ENCODE measurements around the gene SLCO3A1.

The SLCO3A1 gene

DNA sequence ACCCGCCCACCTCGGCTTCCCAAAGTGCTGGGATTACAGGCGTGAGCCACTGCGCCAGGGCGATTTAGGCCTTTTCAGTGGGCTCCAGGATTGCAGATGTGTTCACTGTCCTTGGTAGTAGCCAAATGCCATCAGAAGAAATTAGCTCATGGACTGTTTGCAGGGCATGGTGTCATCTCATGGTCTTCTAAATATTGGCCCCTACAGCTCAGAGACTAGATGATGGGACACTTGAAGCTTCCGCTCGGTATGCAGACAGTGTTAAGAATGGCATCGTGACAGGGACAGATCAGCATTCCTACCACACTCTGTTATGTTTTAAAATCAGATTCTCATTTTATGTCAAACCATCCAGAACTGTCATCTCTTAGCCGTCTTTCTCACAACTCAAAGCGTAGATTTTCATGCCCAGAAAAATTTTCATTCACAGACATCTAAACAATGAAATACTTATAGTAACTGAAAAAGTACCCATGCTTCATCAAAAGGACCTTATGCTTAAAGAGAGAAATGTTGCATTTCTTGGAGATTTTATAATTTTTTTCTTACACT lies 24.9 kb downstream of the SLCO3A1 start:
- DNase-seq (ENCODE audit: low read depth) = no peak
- H3K4me3 ChIP-seq (ENCODE audit: low read depth, low read length) = no peak overlapping the region

DNA sequence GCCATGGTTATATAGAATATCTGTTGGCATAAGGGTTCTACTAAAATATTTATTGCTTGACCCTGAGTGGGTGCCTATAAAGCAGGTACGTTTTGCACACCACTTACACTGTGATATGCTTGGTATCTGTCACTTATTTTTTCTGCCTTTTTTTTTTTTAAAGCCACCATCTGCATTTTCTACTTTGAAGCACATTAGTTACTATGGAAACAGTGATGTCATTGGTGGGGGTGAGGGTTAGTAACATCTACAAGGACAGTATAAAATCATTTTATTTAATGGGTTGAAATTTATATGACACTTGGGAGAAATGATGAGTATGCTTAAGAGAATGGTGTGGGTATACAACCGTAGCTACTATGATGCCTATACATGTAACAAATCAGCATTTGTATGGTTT lies 25.6 kb downstream of the SLCO3A1 start:
- no peak for DNase-seq (ENCODE audit: low read depth)
- H3K4me3 ChIP-seq (ENCODE audit: low read depth, low read length) = no peak overlapping the region

DNA sequence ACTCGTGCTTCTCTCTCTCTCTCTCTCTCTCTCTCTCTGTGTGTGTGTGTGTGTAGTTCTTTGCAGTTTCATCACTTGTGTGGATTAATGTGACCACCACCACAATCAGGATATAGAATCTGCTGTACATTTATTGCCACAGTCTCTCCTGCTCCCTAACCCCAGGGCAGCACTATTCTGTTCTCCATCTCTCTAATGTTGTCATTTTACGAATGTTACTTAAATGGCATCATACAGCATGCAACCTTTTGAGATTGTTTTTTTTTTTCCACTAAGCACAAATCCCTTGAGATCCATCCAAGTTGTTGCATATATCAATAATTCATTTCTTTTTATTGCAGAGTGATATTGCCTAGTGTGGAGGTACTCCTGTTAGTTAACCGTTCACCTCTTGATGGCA lies 26.9 kb downstream of the SLCO3A1 start:
- H3K4me3 ChIP-seq (ENCODE audit: low read depth, low read length) = no peak overlapping the region
- DNase-seq (ENCODE audit: low read depth) = no peak

GRCh38 chr15:91881569-91882297 lies 28.2 kb downstream of the SLCO3A1 start:
- H3K4me3 ChIP-seq (ENCODE audit: low read depth, low read length) = no peak overlapping the region

DNA sequence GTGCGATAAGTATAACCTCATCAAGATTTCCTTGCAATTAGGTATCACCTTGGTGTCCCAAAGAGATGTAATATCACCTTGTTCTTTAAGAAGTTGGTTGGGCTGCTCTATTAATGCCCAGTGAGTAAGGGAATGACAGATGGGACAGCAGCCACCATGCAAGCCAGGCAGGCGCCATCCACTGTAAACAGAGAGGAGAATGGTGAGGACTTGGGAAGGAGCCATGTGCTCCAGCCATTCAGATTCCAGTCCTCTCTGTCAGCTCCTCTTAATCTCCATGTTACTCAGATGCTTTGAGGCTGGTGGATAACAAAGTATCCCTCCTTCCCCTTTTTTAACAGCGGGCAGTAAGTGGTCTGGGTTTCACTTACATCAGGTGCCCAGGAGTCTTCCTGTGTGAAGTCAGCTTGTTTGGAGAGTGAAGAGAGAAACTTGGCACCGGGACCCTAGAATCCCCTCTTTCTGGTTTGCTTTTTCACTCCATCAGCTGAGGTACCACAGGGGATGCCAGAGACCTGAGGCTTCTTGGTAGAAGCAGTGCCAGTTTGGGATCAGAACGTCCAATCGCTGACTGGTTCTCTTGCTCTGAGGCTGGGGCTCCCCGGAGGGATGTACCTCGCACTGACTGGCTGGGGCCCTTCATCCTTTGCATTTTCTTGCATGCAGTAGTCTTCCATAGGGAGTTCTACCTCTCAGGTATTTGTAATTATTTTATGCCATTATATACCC lies 29.5 kb downstream of the SLCO3A1 start:
- no peak for DNase-seq (ENCODE audit: low read depth)
- H3K4me3 ChIP-seq (ENCODE audit: low read depth, low read length) = no peak overlapping the region

More at GRCh38 chr15:91881569-91882297, 28.2 kb downstream of the SLCO3A1 start:
- no peak for DNase-seq (ENCODE audit: low read depth)

DNA sequence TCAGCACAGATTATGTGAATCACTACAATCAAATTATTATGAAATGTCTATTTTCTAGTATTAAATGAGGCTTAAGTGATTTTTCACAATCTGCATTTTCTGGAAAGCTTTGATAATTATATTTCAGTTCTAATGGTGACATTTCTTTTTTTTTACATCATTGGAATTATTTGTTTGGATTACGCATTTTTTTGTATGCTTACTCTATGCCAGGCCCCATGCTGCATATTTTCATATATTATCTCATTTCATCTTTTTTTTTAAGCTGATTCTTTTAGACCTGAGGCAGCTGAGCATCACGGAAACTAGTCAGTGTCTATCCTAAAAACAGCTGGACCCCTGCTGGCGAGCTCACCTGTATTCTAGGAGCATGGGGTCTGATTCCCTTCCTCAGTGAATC lies 31.1 kb downstream of the SLCO3A1 start:
- DNase-seq (ENCODE audit: low read depth) = no peak
- no peak overlapping the region for H3K4me3 ChIP-seq (ENCODE audit: low read depth, low read length)

DNA sequence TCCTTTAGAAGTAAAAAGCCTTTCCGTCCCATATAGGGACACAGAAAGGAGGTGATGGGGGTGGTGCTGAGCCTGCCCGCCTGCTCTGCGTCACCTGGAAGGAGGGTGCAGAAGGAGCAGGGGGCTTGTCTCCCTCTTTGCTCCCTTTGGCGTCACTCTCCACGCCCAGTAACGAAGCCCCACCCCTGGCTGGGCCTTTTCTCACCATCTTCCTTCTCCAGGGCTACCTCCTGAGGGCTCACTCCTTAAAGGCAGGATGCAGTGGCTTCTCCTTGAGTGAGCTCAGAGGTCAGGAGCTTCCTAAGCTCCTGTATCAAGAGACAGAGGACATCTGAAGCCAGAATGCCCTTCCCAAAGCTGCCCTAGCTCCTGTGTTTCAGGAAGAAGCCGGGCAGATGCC lies 31.5 kb downstream of the SLCO3A1 start:
- no peak overlapping the region for H3K4me3 ChIP-seq (ENCODE audit: low read depth, low read length)
- DNase-seq (ENCODE audit: low read depth) = no peak

- DNase-seq (ENCODE audit: low read depth) = no peak
- no peak overlapping the region for H3K4me3 ChIP-seq (ENCODE audit: low read depth, low read length)
Observed at GRCh38 chr15:91885714-91886270, 32.3 kb downstream of the SLCO3A1 start.

DNA sequence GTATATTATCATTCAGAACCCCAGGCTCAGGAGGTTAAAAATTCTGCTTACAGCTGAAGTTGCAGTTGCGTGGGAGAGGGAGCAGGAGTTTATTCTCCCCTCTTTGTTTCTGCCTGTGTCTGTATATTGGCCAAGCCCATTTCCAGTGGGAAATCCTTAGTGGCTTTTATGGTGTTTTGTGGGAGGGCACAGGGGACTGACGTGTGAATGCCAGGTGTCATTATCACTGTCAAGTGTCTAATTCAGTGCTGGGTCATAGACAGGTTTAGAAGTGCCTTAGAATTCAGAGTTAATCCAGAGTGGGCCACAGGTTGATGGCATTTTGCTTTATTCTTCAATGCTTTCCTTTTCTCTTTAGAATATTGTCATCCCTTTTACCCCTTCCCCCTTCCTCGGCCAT lies 33.4 kb downstream of the SLCO3A1 start:
- no peak for DNase-seq (ENCODE audit: low read depth)
- no peak overlapping the region for H3K4me3 ChIP-seq (ENCODE audit: low read depth, low read length)

- H3K4me3 ChIP-seq (ENCODE audit: low read depth, low read length) = no peak overlapping the region
- no peak for DNase-seq (ENCODE audit: low read depth)
Observed at GRCh38 chr15:91887321-91887720, 33.8 kb downstream of the SLCO3A1 start.

DNA sequence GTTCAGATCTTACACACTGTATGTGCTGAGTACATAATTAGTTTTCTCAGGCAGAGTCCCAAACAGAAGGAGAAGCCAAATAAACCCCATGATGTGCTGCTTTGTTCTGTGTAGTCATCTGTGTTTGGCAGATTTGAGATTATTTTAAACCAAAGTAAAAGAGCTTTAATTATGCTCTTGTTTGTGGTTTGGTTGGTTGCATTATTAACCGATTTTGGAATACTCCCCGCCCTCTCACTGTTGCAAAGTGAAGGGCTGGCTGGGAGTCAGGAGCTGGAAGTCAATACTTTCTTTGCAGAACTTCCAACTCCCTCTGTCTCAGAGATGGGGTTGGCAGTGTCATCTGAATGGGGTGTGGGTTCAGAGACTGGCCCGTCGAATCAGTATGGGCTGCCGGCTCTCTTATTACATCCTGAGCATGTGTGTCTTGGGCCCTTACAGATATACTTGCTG lies 34.4 kb downstream of the SLCO3A1 start:
- DNase-seq (ENCODE audit: low read depth) = no peak

DNA sequence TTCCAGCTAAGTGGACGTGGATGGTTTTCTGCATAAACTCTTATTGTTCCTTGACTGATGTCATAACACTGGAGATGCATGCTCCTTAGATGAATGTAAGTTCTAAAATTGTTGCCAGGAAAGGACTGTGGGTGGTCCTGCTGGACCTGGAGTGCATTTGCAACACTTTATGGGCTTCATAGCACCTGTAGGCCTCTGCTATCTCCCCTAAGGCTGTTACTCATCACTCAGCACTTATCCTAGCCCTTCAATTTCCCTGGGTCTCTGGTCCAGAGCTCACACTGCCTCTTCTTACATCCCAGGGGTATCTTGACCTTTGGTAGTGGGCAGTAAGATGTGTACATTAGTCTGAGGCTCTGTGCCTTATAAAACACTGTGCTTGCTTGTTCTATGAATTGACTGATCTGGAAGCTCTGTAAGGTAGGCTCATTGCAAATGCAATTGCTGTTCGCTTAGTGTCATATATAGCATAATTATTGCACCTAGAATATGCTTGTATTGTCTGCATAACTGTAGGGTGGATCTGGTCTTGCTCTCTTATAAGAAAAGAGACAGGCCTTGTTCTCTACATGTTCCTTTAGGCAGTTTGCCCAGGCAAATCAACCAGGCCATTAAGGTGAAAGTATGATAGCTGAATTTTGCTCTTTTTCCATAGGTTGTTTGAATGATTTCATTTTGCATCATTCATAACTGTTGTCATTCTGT lies 35.8 kb downstream of the SLCO3A1 start:
- no peak for DNase-seq (ENCODE audit: low read depth)
- no peak overlapping the region for H3K4me3 ChIP-seq (ENCODE audit: low read depth, low read length)

More for the DNA sequence above, 34.4 kb downstream of the SLCO3A1 start:
- H3K4me3 ChIP-seq (ENCODE audit: low read depth, low read length) = no peak overlapping the region

DNA sequence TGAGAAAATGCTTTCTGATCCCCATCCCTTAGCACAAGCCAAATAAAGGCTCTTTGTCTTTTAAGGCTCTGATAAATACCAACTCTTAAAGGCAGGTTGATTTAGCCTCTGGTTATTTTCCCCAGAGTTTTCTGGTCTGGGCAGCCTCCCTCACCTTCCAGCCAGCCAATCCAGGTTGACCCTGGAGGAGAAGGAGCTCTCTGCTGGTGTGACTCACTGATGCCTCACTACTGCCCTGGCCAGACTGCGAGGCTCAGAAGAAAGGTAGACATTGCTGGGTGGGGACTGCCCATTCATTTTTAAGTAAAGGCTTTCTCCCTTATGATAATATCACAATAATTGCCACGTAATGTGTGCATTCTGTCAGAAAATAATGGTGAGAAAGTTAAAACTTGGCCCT lies 37.1 kb downstream of the SLCO3A1 start:
- H3K4me3 ChIP-seq (ENCODE audit: low read depth, low read length) = no peak overlapping the region
- no peak for DNase-seq (ENCODE audit: low read depth)

GRCh38 chr15:91891101-91891500 lies 37.6 kb downstream of the SLCO3A1 start:
- H3K4me3 ChIP-seq (ENCODE audit: low read depth, low read length) = no peak overlapping the region
- no peak for DNase-seq (ENCODE audit: low read depth)

DNA sequence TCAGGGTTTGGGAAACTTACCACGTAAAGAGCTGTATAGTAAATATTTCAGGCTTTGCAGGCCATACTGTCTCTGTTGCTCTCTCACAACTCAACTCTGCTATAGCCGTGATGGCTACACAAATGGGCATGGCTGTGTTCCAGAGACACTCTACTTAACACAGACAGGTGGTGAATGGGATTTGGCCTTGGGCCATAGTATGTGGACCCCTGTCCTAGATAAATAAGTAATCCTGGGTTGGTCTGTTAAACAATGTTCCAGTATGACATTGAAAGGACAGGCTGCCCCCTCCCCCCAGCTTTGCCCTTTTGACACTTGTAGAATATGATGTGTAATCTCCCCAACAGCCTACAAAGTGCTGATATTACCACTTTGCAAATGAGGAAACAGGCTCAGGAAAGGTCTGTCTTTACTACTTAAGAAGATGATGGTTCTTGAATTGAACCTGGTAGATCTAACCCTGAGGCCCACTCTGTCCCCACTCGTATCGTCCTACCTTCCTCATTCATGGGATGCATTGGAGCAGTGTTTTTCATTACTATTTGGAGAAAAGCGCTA lies 38.4 kb downstream of the SLCO3A1 start:
- DNase-seq (ENCODE audit: low read depth) = no peak
- no peak overlapping the region for H3K4me3 ChIP-seq (ENCODE audit: low read depth, low read length)

- DNase-seq (ENCODE audit: low read depth) = no peak
- no peak overlapping the region for H3K4me3 ChIP-seq (ENCODE audit: low read depth, low read length)
Observed at GRCh38 chr15:91892436-91892835, 38.9 kb downstream of the SLCO3A1 start.

- no peak for DNase-seq (ENCODE audit: low read depth)
- no peak overlapping the region for H3K4me3 ChIP-seq (ENCODE audit: low read depth, low read length)
Observed at GRCh38 chr15:91894606-91895005, 41.1 kb downstream of the SLCO3A1 start.

DNA sequence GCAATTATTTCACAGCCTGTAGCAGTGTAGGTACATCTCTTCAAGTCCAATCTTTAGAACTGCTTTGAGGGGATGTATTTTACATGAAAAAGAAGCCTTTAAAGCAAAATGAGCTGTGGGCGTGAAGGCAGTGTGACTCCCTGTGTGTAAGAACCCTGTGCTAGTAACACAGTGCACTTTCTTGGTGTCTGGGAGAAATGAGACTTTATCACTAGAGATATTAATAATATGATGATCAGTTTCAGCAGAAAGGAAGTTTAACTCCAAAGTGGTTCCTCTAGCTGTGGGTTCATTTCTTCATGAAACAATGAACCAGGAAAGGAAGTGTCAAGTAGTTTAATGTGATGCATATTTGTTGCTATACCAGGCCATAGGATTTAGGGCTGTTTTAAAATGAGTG lies 41.5 kb downstream of the SLCO3A1 start:
- DNase-seq (ENCODE audit: low read depth) = no peak
- H3K4me3 ChIP-seq (ENCODE audit: low read depth, low read length) = no peak overlapping the region

GRCh38 chr15:91896341-91897055 lies 43.0 kb downstream of the SLCO3A1 start:
- no peak for DNase-seq (ENCODE audit: low read depth)
- no peak overlapping the region for H3K4me3 ChIP-seq (ENCODE audit: low read depth, low read length)

All from skeletal muscle cell (primary cell).